DND-41 (cell line): ENCODE results near the gene GPR153.

Experiments used
- EZH2 ChIP-seq: IDR thresholded peaks from 3 replicates; pipeline ENCODE4 v1.6.1; 2012; ENCODE audit warnings: borderline replicate concordance, low read depth, mild to moderate bottlenecking, moderate library complexity, low read length, inconsistent platforms; ENCODE audit not compliant: severe bottlenecking
- TF ChIP-seq, protein P1 (sequence below): IDR thresholded peaks from 2 replicates; pipeline ENCODE4 v1.5.1; 2012; ENCODE audit warnings: borderline replicate concordance, low read length, moderate library complexity, mild to moderate bottlenecking; ENCODE audit not compliant: poor library complexity, severe bottlenecking; ENCODE audit errors: extremely low read depth

DNA sequence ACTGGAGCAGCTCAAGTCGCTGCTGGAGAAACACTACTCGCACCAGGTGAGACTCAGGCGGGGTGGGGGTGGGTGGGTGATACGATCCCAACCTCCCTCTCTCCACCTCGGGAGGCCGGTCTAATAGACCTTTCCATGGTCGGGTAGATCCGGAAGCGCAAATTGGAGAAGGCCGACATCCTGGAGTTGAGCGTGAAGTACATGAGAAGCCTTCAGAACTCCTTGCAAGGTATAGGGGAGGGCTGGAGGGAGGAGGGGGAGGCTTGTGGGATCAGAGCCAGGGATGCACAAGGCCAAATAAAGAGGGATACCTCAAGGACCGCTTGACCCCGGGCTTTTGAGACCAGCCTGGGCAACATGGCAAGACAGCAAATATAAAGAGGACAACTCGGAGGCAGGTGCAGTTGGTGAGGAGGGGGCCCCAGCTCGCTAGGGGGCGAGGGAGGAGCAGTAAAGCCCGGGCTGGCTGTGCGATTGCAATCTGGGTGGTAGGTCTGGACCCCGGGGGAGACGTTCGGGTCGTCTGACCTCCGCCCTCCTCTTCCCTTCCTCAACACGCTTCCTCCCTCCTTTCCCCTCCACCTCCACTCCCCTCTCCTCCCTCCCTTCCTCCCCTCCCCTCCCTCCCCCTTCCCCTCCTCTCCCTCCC lies 16.4 kb downstream of the GPR153 start:
- TF ChIP-seq, protein P1, sequence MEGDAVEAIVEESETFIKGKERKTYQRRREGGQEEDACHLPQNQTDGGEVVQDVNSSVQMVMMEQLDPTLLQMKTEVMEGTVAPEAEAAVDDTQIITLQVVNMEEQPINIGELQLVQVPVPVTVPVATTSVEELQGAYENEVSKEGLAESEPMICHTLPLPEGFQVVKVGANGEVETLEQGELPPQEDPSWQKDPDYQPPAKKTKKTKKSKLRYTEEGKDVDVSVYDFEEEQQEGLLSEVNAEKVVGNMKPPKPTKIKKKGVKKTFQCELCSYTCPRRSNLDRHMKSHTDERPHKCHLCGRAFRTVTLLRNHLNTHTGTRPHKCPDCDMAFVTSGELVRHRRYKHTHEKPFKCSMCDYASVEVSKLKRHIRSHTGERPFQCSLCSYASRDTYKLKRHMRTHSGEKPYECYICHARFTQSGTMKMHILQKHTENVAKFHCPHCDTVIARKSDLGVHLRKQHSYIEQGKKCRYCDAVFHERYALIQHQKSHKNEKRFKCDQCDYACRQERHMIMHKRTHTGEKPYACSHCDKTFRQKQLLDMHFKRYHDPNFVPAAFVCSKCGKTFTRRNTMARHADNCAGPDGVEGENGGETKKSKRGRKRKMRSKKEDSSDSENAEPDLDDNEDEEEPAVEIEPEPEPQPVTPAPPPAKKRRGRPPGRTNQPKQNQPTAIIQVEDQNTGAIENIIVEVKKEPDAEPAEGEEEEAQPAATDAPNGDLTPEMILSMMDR, result no peak
- TF ChIP-seq EZH2, result no peak
